K562 (cell line): ENCODE results near the gene HIVEP3. TPM values are rescaled to one million over a fixed set of nuclear protein-coding genes. Genes with fewer than 3 reads are reported as not detected.

Experiments used
- ATAC-seq: fragments of 200-7000 bp; cut with Tn5 transposase; 3 replicates; pipeline ENCODE4 v1.9.1; 2020; ENCODE audit warnings: moderate library complexity
- BruUV-seq: library from RNA; stranded (reverse); fragments of 400-500 nt; replicated peaks from 2 replicates; lab custom pipeline; 2021; lab: Mats Ljungman, UMichigan
- CTCF ChIA-PET: fragments of 300-600 bp; formaldehyde crosslinking; extraction: SDS; loops from one replicate; lab custom pipeline; 2021; ENCODE audit warnings: low intra/inter-chr PET ratio; lab: Yijun Ruan, JAX
- POLR2A ChIA-PET: fragments of 300-600, 350-650 bp; sonication (Branson Sonifier 250); formaldehyde crosslinking; extraction: SDS; loops from one replicate; lab custom pipeline; 2021; ENCODE audit warnings: antibody characterized with exemption, inconsistent platforms; lab: Yijun Ruan, JAX
- DNase-seq, 4 experiments: peaks; one replicate each; pipeline versions ENCODE4 v3.0.0 to v3.0.0-alpha.2; 2011 to 2018; ENCODE audit warnings: low spot score in 3 of 4, mixed read lengths in 3 of 4; ENCODE audit errors: extremely low read depth in 1 of 4
- FAIRE-seq: peaks from 2 replicates; lab custom pipeline; 2011; peaks lifted over from hg19 to GRCh38; lab: Jason Lieb, UNC
- H2AFZ ChIP-seq: 2 replicates; pipeline ENCODE4 v1.6.0; 2011; ENCODE audit warnings: low read depth, low read length, control low read depth, inconsistent platforms
- H3K27ac ChIP-seq: fragments of 200-600 bp; 3 replicates; pipeline ENCODE4 v1.8.0; 2011; ENCODE audit warnings: low read depth, mild to moderate bottlenecking, control low read depth, inconsistent platforms, low read length, moderate library complexity, mixed read lengths; ENCODE audit errors: extremely low read depth
- H3K27me3 ChIP-seq, 2 experiments: fragments of 300-600 bp in 1 of 2; 2 replicates in 1 of 2; 3 replicates in 1 of 2; pipeline versions ENCODE4 v1.6.0 to v1.8.0; 2011; ENCODE audit warnings: inconsistent platforms in 2 of 2, low read length in 2 of 2, mild to moderate bottlenecking in 1 of 2, mixed read lengths in 1 of 2, moderate library complexity in 1 of 2; ENCODE audit not compliant: control insufficient read depth in 2 of 2, insufficient read depth in 2 of 2
- H3K36me3 ChIP-seq: fragments of 300-600 bp; 3 replicates; pipeline ENCODE4 v1.8.0; 2011; ENCODE audit warnings: mild to moderate bottlenecking, low read length, inconsistent platforms; ENCODE audit not compliant: control insufficient read depth, insufficient read depth
- H3K4me1 ChIP-seq, 2 experiments: fragments of 200-600 bp in 1 of 2; replicated peaks in 1 of 2; 2 replicates in 1 of 2; 3 replicates in 1 of 2; pipeline versions ENCODE4 v1.5.1 to v1.8.0; 2011; ENCODE audit warnings: inconsistent platforms in 2 of 2, low read length in 2 of 2, mild to moderate bottlenecking in 1 of 2, mixed read lengths in 1 of 2, moderate library complexity in 1 of 2; ENCODE audit not compliant: control insufficient read depth in 2 of 2, insufficient read depth in 2 of 2
- H3K4me2 ChIP-seq: 2 replicates; pipeline ENCODE4 v1.6.1; 2011; ENCODE audit warnings: low read length, control low read depth, inconsistent platforms, mixed read lengths; ENCODE audit not compliant: insufficient read depth
- H3K4me3 ChIP-seq: fragments of 200-600 bp; sonication (generic), shearing (Covaris generic); 2 replicates; pipeline ENCODE4 v1.5.1; 2016; ENCODE audit warnings: control low read depth, inconsistent platforms
- H3K79me2 ChIP-seq: fragments of 200-600 bp; 3 replicates; pipeline ENCODE4 v1.8.0; 2011; ENCODE audit warnings: low read length, inconsistent platforms; ENCODE audit not compliant: control insufficient read depth, insufficient read depth
- H3K9ac ChIP-seq, 2 experiments: 2 replicates each; pipeline versions ENCODE4 v1.6.0 to v1.6.1; 2011; ENCODE audit warnings: low read depth in 2 of 2, low read length in 2 of 2, control low read depth in 1 of 2, inconsistent platforms in 1 of 2, mild to moderate bottlenecking in 1 of 2, mixed read lengths in 1 of 2; ENCODE audit not compliant: insufficient read depth in 1 of 2
- H3K9me1 ChIP-seq: one replicate; pipeline ENCODE4 v1.6.0; 2011; ENCODE audit warnings: inconsistent platforms, mild to moderate bottlenecking, low read length, moderate library complexity; ENCODE audit not compliant: control insufficient read depth, insufficient read depth
- H3K9me3 ChIP-seq: replicated peaks from 2 replicates; pipeline ENCODE4 v1.5.1; 2011; ENCODE audit warnings: low read depth, low read length, inconsistent platforms; ENCODE audit not compliant: control insufficient read depth, insufficient read depth
- H4K20me1 ChIP-seq: replicated peaks from 2 replicates; pipeline ENCODE4 v1.6.1; 2011; ENCODE audit warnings: low read length, inconsistent platforms, mixed read lengths; ENCODE audit not compliant: control insufficient read depth, insufficient read depth
- ATF3 ChIP-seq, 2 experiments: fragments of 450-650 bp in 1 of 2; sonication (generic) in 1 of 2; formaldehyde crosslinking in 1 of 2; IDR thresholded peaks in 1 of 2; conservative IDR thresholded peaks in 1 of 2; 2 replicates each; pipeline versions ENCODE4 v1.6.1 to v1.8.1; 2016 to 2023; ENCODE audit warnings: mild to moderate bottlenecking in 2 of 2, moderate library complexity in 2 of 2, inconsistent platforms in 1 of 2, missing genetic modification reagents in 1 of 2
- ATF7 ChIP-seq: fragments of 450-650 bp; IDR thresholded peaks from 2 replicates; pipeline ENCODE4 v1.7.1; 2014; ENCODE audit warnings: mild to moderate bottlenecking, moderate library complexity
- JUND ChIP-seq, 2 experiments: IDR thresholded peaks; 2 replicates in 1 of 2; 3 replicates in 1 of 2; pipeline ENCODE4 v1.6.1; 2011; ENCODE audit warnings: borderline replicate concordance in 2 of 2, low read depth in 2 of 2, low read length in 2 of 2, improper control_type of control experiment in 1 of 2, missing biosample characterization in 1 of 2, missing genetic modification characterization in 1 of 2, missing genetic modification reagents in 1 of 2
- KDM5B ChIP-seq: fragments of 200-600 bp; sonication (generic); IDR thresholded peaks from 2 replicates; pipeline ENCODE4 v1.6.1; 2012; ENCODE audit warnings: low read depth, mild to moderate bottlenecking, moderate library complexity, low read length, control low read depth, inconsistent platforms; ENCODE audit not compliant: insufficient replicate concordance
- MEIS2 ChIP-seq: fragments of 450-650 bp; IDR thresholded peaks from 2 replicates; pipeline ENCODE4 v1.6.1; 2014; ENCODE audit warnings: mild to moderate bottlenecking; ENCODE audit not compliant: partially characterized antibody
- NEUROD1 ChIP-seq: fragments of 150-350 bp; IDR thresholded peaks from 2 replicates; pipeline ENCODE4 v1.6.1; 2014; ENCODE audit warnings: borderline replicate concordance, low read length, low read depth; ENCODE audit not compliant: partially characterized antibody
- RAD21 ChIP-seq, 2 experiments: fragments of 250-450 bp in 1 of 2; fragments of 450-650 bp in 1 of 2; sonication (Bioruptor Pico) in 1 of 2; formaldehyde crosslinking in 1 of 2; IDR thresholded peaks in 1 of 2; conservative IDR thresholded peaks in 1 of 2; 2 replicates each; pipeline versions ENCODE4 v1.4.0 to v1.8.0; 2020 to 2022; ENCODE audit warnings: mild to moderate bottlenecking in 2 of 2, moderate library complexity in 1 of 2
- ZNF384 ChIP-seq: IDR thresholded peaks from 2 replicates; pipeline ENCODE4 v1.6.1; 2012; ENCODE audit warnings: low read depth, low read length, improper control_type of control experiment
- WGBS: fragments of 100-300 bp; shearing (Covaris generic); methylation state at CpG from one replicate; pipeline ENCODE4 v1.1.6; 2016; ENCODE audit warnings: low coverage, mixed read lengths; ENCODE audit not compliant: insufficient coverage; ENCODE audit errors: missing lambda C conversion rate; 5-methylcytosine and 5-hydroxymethylcytosine counted together
- in situ Hi-C: fragments of 300-500 bp; cut with MboI; formaldehyde crosslinking; loops from 4 replicates; pipeline ENCODE4 v1.15.0; 2018; ENCODE audit warnings: inconsistent platforms, mixed read lengths
- intact Hi-C: fragments of 100-400 bp; cut with micrococcal nuclease; formaldehyde crosslinking; loops from 2 replicates; pipeline ENCODE4 v1.14.2; 2022
- polyA plus RNA-seq, 8 experiments: library from polyadenylated mRNA; depleted of rRNA in 4 of 8; stranded (reverse) in 5 of 8; unstranded in 3 of 8; fragments of >200 nt; fragmentation: Nextera tagmentation in 2 of 8; fragmentation: Illumina TruSeq in 1 of 8; extraction: Ambion mirVana in 2 of 8; extraction: Trizol in 1 of 8; gene quantifications; 2 replicates each; pipeline versions ENCODE4 v1.2.1 to v1.2.3, GENCODE V29; 2011 to 2014; ENCODE audit warnings: inconsistent platforms in 1 of 8, missing spikeins in 1 of 8
- total RNA-seq, 7 experiments: library from RNA; depleted of rRNA in 6 of 7; stranded (reverse); fragments of >200 nt in 6 of 7; fragmentation: Illumina TruSeq in 2 of 7; extraction: Trizol in 2 of 7; gene quantifications; 2 replicates each; pipeline versions ENCODE4 v1.2.1 to v1.2.3, GENCODE V29; 2011 to 2021; ENCODE audit warnings: low replicate concordance in 1 of 7

HIVEP3 gene
- total and polyA plus RNA-seq, 9 of the 15 experiments (the other 6 are each of a cell fraction or from before 2014, with no cell fraction given), result 0.09 to 0.58 (median 0.34) TPM; not detected in 1

- DNase-seq, result no peak
- peaks cover 27 to 48% of the 10 kb centered on the region in 2 experiments; a peak in 4 of 5 replicates for H3K4me1 ChIP-seq
- H3K27ac ChIP-seq, result no peak overlapping the region
- H4K20me1 ChIP-seq, result no peaks in the 10 kb centered on the region
- CTCF ChIA-PET, result no interaction called here
- TF ChIP-seq ZNF384, result 0 out of 2 replicates have a peak, but pooled peaks have one; percentile 12
- no peak for TF ChIP-seq MEIS2
- TF ChIP-seq, all 486 proteins: peak for 1
- 37% methylated on average over 7 of the region's 7 CpGs for WGBS
- H3K36me3 ChIP-seq, result no peaks in the 10 kb centered on the region
- in situ Hi-C loops (no loop called here), intact Hi-C loops (no loop called here)
- no peak overlapping the region for H2AFZ ChIP-seq
- peaks cover 0 to 15% of the 10 kb centered on the region in 2 experiments; a peak in 1 of 5 replicates for H3K27me3 ChIP-seq
- H3K4me3 ChIP-seq, result no peak overlapping the region
- H3K9me3 ChIP-seq, result no peaks in the 10 kb centered on the region
- ATAC-seq (no peak), FAIRE-seq (no peak)
- peak overlapping the region in 1 of 2 experiments; percentile 64; a peak in 2 of 4 replicates for H3K9ac ChIP-seq
- no peaks in the 10 kb centered on the region for H3K9me1 ChIP-seq
- POLR2A ChIA-PET, result interaction anchor here (0.6 to 1.0 kb wide), 4 partner anchors 9 to 31 kb away, joined by 3 to 4 read pairs (median 3); no protein-coding TSS in a partner anchor
- no peak overlapping the region for H3K4me2 ChIP-seq
- H3K79me2 ChIP-seq, result no peaks in the 10 kb centered on the region
- BruUV-seq, result no TSS peak
Observed at GRCh38 chr1:41497461-41498030, 421.2 kb downstream of the HIVEP3 start.

- ChIA-PET POLR2A (interaction anchor here (0.7 kb wide), 1 partner anchor 15 kb away, joined by 3 read pairs; no protein-coding TSS in a partner anchor), CTCF (interaction anchor here (0.6 kb wide), 1 partner anchor 491 kb away, joined by 3 read pairs; no protein-coding TSS in a partner anchor)
- Histone ChIP-seq H3K27ac (no peak overlapping the region), H3K27me3 (peaks cover 0 to 11% of the 10 kb centered on the region in 2 experiments; a peak in 1 of 5 replicates), H3K4me2 (peak overlapping the region; percentile 78; the same call in 1 of the 2 replicates), H3K9ac (peak overlapping the region; percentile 72 to 86; a peak in 3 of 4 replicates), H3K79me2 (no peaks in the 10 kb centered on the region), H4K20me1 (no peaks in the 10 kb centered on the region), H3K36me3 (no peaks in the 10 kb centered on the region), H3K4me3 (no peak overlapping the region)
- no peak for DNase-seq
- no peak for ATAC-seq
- in situ Hi-C loops, result no loop called here
- WGBS, result 76% methylated on average over 13 of the region's 13 CpGs
- TF ChIP-seq KDM5B (peak; percentile 28), RAD21 (CRISPR knock-in tag; conservative IDR thresholded peaks at IDR 0.05 in 1 of 2, IDR thresholded peaks at IDR 0.05 in 1 of 2) (no peak), ATF3 (IDR thresholded peaks at IDR 0.05) (peak; percentile 89), ATF3 (CRISPR knock-in tag; conservative IDR thresholded peaks at IDR 0.05) (no peak), JUND (IDR thresholded peaks at IDR 0.05; ENCODE audit: borderline replicate concordance, low read depth, low read length) (peak; percentile 35; the same call in 1 of the 2 replicates), JUND (tag; IDR thresholded peaks at IDR 0.05; ENCODE audit: borderline replicate concordance, low read depth, low read length) (peak; percentile 28; the same call in 1 of the 3 replicates), ATF7 (peak; percentile 68), NEUROD1 (no peak)
- TF ChIP-seq, all 486 proteins: peak for 4
- peak overlapping the region; percentile 92; the same call in 1 of the 2 replicates for H2AFZ ChIP-seq
- no TSS peak for BruUV-seq
- H3K4me1 ChIP-seq, result peaks cover 27 to 48% of the 10 kb centered on the region in 2 experiments; a peak in 4 of 5 replicates
- no peaks in the 10 kb centered on the region for H3K9me3 ChIP-seq
- H3K9me1 ChIP-seq, result peaks cover 2% of the 10 kb centered on the region
- no peak for FAIRE-seq
- intact Hi-C loops, result no loop called here
Observed at GRCh38 chr1:41497056-41497440, 421.7 kb downstream of the HIVEP3 start.
